Measurements from ENCODE around the gene CDKN2A.

The CDKN2A gene

GRCh38 chr9:22029231-22029630, 35.0 kb upstream of the CDKN2A start:
- in situ Hi-C loops (cut with HindIII; ENCODE audit: low pct_unique_long_range_greater_than_20kb, low sequenced_read_pairs): no loop called here
- no peak for DNase-seq (ENCODE audit: low read depth in 1 of 2, low spot score in 1 of 2)
- no peak for TF ChIP-seq JUND (IDR thresholded peaks at IDR 0.05; ENCODE audit: low read depth)

DNA sequence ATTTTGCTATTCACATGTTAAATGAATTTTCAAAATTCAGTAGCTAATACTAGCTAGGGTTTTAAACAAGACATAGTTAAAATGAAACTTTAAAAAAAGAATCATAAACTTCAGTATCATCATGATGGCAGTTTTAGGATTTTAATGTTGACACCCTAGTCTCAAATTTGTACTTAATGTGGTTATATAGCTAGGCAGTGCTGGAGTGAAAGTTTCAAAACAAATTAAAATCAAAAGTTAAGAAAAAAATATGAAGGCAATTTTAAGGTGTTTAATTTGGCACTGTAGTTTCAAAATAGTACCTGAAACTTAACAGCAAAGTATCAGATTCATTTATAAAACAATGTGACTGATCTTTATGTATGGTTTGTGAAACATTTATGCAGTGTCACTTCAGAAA, 34.2 kb upstream of the CDKN2A start:
- DNase-seq (ENCODE audit: low read depth in 1 of 2, low spot score in 1 of 2): no peak
- no peak for TF ChIP-seq JUND (IDR thresholded peaks at IDR 0.05; ENCODE audit: low read depth)
- in situ Hi-C loops (cut with HindIII; ENCODE audit: low pct_unique_long_range_greater_than_20kb, low sequenced_read_pairs): no loop called here

- no peak for DNase-seq (ENCODE audit: low read depth in 1 of 2, low spot score in 1 of 2)
- in situ Hi-C loops (cut with HindIII; ENCODE audit: low pct_unique_long_range_greater_than_20kb, low sequenced_read_pairs): no loop called here
- no peak for TF ChIP-seq JUND (IDR thresholded peaks at IDR 0.05; ENCODE audit: low read depth)
Observed at GRCh38 chr9:22026696-22027095, 32.5 kb upstream of the CDKN2A start.

GRCh38 chr9:22022396-22022795, 28.2 kb upstream of the CDKN2A start:
- TF ChIP-seq JUND (IDR thresholded peaks at IDR 0.05; ENCODE audit: low read depth): no peak
- in situ Hi-C loops (cut with HindIII; ENCODE audit: low pct_unique_long_range_greater_than_20kb, low sequenced_read_pairs): no loop called here
- no peak for DNase-seq (ENCODE audit: low read depth in 1 of 2, low spot score in 1 of 2)

- TF ChIP-seq JUND (IDR thresholded peaks at IDR 0.05; ENCODE audit: low read depth): no peak
- DNase-seq (ENCODE audit: low read depth in 1 of 2, low spot score in 1 of 2): no peak
- in situ Hi-C loops (cut with HindIII; ENCODE audit: low pct_unique_long_range_greater_than_20kb, low sequenced_read_pairs): no loop called here
Observed at GRCh38 chr9:22010866-22011625, 16.9 kb upstream of the CDKN2A start.

- no peak for DNase-seq (ENCODE audit: low read depth in 1 of 2, low spot score in 1 of 2)
- in situ Hi-C loops (cut with HindIII; ENCODE audit: low pct_unique_long_range_greater_than_20kb, low sequenced_read_pairs): no loop called here
- TF ChIP-seq JUND (IDR thresholded peaks at IDR 0.05; ENCODE audit: low read depth): no peak
Observed at GRCh38 chr9:22009506-22009867, 15.3 kb upstream of the CDKN2A start.

DNA sequence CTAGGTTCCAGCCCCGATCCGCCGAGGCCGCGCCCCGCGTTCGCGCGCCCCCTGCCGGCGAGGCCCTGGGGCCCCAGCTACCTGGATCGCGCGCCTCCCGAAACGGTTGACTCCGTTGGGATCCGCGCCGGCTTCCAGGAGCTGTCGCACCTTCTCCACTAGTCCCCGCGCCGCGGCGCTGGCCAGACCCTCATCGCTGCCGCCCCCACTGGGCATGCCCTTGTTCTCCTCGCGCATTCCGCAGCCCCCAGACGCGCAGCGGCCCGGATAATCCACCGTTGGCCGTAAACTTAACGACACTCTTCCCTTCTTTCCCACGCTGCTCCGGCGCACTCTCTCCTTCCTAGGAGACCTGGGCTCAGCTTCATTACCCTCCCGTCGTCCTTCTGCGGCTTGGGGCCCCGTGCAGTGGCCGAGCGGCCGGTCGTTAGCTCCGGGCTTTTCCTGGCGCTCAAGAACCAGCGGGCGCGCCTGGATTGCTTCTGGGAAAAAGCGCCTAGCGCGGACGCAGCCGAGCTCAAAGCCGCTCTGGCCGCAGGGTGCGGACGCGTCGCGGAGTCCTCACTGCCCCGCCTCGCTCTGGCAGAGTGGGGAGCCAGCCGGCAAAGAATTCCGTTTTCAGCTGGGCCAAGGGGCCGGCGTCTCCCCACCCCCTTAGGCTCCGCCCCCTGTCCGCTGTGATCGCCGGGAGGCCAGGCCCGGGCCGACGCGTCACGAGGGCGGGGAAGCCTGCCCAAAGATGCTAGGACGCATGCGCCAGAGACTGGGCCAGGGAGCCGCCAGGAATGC, 14.7 kb upstream of the CDKN2A start, which contains the start of gene CDKN2B:
Gene CDKN2B (minus strand): TSS at position 589 of the 789 bp plus-strand sequence. CDS start 352 bp downstream, at position 237.
- in situ Hi-C loops (cut with HindIII; ENCODE audit: low pct_unique_long_range_greater_than_20kb, low sequenced_read_pairs): no loop called here
- peak; percentile 78 to 97 for DNase-seq (ENCODE audit: low read depth in 1 of 2, low spot score in 1 of 2)
- no peak for TF ChIP-seq JUND (IDR thresholded peaks at IDR 0.05; ENCODE audit: low read depth)

DNA sequence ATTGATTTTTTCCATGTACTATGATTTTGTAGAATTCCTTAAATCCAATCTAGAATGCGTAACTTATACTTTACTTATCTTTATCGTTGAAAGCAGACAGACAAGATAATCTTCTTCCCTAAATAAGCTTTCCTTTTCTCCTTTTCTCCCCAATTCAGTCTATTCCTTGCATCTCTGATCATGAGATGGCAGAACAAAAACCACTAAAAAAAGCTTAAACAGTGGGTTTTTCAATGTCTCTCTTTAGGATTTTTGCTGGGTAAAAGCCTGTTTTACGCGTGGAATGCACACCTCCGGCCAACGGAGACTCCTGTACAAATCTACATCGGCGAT, 14.2 kb upstream of the CDKN2A start:
- in situ Hi-C loops (cut with HindIII; ENCODE audit: low pct_unique_long_range_greater_than_20kb, low sequenced_read_pairs): no loop called here
- no peak for TF ChIP-seq JUND (IDR thresholded peaks at IDR 0.05; ENCODE audit: low read depth)
- DNase-seq (ENCODE audit: low read depth in 1 of 2, low spot score in 1 of 2): no peak

- no peak for TF ChIP-seq JUND (IDR thresholded peaks at IDR 0.05; ENCODE audit: low read depth)
- no peak for DNase-seq (ENCODE audit: low read depth in 1 of 2, low spot score in 1 of 2)
- in situ Hi-C loops (cut with HindIII; ENCODE audit: low pct_unique_long_range_greater_than_20kb, low sequenced_read_pairs): no loop called here
Observed at GRCh38 chr9:22005702-22006606, 11.8 kb upstream of the CDKN2A start.

- in situ Hi-C loops (cut with HindIII; ENCODE audit: low pct_unique_long_range_greater_than_20kb, low sequenced_read_pairs): no loop called here
- no peak for DNase-seq (ENCODE audit: low read depth in 1 of 2, low spot score in 1 of 2)
- TF ChIP-seq JUND (IDR thresholded peaks at IDR 0.05; ENCODE audit: low read depth): no peak
Observed at GRCh38 chr9:22005021-22005701, 11.0 kb upstream of the CDKN2A start.

DNA sequence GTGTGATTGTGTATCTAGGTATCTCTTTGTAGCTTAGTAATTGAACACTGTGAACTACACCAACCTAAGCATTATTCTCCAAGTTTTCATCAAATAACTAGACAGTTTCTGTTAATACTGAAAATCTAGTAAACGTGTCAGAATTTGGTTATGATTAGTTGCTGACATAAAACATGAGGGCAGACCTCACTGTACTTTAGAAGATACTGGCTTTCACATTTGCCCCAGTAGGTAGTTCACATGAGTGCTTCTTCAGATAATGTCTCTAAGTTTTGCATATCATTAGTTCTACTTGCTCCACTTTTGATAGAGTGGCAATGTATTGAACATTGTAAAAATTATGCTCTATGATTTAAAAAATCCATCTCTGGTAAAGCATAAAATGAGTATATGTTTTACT, 7.8 kb upstream of the CDKN2A start:
- in situ Hi-C loops (cut with HindIII; ENCODE audit: low pct_unique_long_range_greater_than_20kb, low sequenced_read_pairs): no loop called here
- no peak for TF ChIP-seq JUND (IDR thresholded peaks at IDR 0.05; ENCODE audit: low read depth)
- no peak for DNase-seq (ENCODE audit: low read depth in 1 of 2, low spot score in 1 of 2)

DNA sequence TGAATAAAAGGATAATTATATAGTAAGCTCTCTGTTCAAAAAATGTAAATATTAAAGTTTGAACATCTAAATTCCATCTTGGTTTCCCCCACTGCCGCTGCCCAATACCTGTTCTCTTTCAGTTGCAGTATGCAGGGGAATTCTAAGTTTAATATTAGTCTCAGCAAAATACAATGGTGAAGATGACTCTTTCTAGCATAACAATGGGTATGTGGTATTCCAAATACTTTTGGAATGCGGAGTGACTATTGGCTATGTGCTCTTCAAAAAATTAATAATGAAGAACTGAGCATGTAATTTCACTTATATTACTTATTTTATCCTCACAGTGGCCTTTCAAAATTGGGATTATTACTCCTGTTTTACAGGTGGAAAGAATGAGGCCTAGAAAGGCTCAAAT, 3.8 kb upstream of the CDKN2A start:
- in situ Hi-C loops (cut with HindIII; ENCODE audit: low pct_unique_long_range_greater_than_20kb, low sequenced_read_pairs): no loop called here
- TF ChIP-seq JUND (IDR thresholded peaks at IDR 0.05; ENCODE audit: low read depth): no peak
- DNase-seq (ENCODE audit: low read depth in 1 of 2, low spot score in 1 of 2): no peak

Data from T47D (cell line).